HG03520 (cell line): ENCODE measurements around the gene ZNF57.
"Not testable (repeated sequence)": the region's sequence is repeated elsewhere in the genome, so short reads cannot be mapped to it uniquely, and the experiment has no call there.

Experiments
- ATAC-seq: cut with Tn5 transposase; IDR thresholded peaks from one replicate; pipeline ENCODE4 v1.9.1; 2021; ENCODE audit warnings: mild to moderate bottlenecking, moderate library complexity; ENCODE audit not compliant: unreplicated experiment

Gene ZNF57

DNA sequence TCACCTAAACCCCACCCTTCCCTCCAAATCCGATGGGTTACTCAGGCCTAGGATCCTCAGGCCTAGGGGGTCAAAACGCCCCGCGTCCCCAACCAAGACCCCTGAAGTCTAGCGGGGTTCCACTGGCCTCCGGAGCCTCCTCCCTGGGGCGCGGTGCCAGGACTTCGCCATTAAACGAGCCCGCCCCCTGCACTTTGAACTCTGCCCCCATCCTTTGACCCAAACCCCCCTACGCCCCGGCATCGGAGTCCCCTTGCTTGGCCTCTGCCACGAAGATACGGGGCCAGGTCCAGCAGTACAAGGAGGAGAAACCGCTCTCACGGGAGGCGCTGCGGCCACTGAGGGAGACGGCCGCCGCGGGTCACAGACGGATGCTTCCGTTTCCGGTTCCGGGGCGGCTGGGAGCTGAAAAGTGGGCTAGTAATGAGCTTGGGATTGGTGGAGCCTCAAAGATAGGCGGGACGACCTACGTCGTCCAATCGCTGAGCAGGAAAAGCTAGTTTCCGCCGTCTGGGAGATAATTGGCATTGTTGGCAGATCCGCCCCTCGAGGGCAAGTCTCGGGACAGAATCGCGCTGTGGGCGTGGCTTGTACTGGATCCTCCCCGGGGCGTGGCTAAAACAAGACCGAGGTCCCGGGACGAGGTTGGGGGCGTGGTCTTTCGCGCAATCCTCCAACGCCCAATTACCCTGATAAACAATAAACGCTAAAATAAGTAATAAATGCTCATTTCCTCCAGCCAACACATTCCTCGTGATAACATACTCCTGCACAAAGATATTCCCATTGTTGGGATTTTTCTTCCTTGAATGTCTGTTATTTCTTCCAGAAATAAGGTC, 49.8 kb downstream of the ZNF57 start:
- ATAC-seq: peak; percentile 94

DNA sequence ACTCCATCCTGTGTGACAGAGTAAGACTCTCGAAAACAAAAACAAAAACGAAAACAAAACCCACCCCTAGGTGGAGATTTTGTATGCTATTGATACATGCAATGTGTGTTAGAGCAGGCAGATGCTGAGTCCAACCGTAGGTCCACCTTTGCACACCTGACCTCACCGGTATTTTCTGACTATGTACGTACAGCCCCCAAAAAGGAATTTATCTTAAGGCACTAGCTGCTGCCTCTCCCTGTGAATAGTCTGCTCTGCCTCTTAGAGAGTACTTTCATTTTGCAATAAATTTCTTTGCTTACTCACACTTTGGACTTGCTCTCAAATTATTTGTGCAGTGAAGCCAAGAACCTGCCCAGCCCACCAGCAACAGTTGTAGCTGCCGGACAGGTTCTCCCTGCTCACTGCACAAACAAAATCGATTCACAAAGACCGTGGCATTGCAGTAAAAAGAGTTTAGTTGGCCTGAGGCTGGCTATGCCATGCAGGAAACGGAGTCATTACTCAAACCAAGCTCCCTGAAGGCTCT, 52.3 kb downstream of the ZNF57 start:
- ATAC-seq: no peak

DNA sequence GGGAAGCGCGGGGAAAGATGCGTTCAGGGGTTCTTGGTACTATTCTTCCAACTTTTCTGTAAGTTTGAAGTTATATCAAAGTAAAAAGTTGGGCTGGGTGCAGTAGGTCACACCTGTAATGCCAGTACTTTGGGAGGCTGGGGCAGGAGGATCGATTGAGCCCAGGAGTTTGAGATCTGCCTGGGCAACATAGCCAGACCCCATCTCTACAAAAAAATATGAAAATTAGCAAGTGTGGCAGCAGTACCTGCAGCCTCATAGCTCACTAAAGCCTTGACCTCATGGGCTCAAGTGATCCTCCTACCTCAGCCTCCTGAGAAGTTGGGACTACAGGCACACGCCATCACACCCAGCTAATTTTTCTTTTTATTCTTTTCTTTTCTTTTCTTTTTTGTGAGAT, 56.4 kb downstream of the ZNF57 start:
- ATAC-seq: no peak

DNA sequence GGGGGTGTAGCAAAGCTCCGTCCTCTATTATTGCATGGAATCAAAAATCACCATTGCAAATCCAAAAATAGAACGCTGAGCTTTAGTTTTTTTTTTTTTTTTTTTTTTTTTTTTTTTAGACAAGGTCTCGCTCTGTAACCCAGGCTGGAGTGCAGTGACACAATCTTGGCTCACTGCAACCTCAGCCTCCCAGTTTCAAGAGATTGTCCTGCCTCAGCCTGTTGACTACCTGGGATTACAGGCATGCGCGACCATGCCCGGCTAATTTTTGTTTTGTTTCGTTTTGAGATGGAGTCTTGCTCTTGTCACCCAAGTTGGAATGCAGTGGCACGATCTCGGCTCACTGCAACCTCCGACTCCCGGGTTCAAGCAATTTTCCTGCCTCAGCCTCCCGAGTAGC, 59.4 kb downstream of the ZNF57 start:
- no peak for ATAC-seq

DNA sequence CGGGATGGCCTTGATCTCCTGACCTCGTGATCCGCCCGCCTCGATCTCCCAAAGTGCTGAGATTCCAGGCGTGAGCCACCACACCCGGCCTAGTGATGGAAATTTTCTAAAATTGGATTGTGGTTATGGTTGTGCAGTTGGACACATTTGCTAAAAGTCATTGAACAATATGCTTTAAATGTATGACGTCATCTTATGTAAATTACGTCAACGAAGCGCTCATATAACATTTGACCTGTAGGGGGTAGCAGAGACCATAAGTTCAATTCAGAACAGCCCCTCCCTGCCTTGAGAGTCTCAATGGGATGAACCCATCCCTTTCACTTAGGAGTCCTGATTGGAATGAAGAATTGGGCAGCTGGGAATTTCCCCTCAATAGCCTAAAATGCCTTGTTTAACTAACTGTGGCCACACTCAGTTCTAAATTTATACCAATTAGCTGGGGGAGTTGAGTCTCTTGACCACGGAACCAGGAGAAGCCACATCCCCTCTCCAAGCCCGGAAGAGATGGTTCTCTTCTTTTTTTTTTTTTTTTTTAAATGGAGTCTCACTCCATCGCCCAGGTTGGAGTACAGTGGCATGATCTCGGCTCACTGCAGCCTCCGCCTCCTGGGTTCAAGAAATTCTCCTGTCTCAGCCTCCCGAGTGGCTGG, 61.4 kb downstream of the ZNF57 start:
- no peak for ATAC-seq

DNA sequence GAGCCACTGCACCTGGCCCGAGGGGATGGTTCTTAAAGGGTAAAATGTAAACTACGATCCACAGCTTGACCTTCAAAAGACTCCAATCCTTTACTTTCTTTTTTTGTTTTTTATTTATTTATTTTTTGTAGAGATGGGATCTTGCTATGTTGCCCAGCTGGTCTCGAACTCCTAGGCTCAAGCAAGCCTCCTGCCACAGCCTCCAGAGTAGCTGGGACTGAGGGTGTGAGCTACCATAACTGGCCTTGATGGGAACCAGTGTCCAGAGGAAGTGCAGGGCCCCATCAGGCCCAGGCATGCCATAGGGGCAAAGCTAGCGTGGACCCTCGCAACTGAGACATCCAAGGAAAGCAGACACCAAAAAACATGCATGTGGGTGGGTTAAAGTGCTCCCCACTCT, 62.4 kb downstream of the ZNF57 start:
- no peak for ATAC-seq

DNA sequence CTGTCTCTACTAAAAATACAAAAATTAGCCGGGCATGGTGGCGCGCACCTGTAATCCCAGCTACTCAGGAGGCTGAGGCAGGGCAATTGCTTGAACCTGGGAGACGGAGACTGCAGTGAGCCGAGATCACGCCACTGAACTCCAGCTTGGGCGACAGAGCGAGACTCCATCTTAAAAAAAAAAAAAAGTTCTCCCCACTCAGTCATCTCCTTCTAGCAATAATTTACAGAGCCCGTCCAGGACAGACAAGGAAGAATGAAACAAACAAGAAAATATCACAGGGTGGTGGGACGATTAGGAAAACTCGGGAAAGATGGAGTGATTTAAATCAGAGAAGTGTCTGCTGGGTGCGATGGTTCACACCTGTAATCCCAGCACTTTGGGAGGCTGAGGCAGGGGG, 62.9 kb downstream of the ZNF57 start:
- ATAC-seq: not testable (repeated sequence)

DNA sequence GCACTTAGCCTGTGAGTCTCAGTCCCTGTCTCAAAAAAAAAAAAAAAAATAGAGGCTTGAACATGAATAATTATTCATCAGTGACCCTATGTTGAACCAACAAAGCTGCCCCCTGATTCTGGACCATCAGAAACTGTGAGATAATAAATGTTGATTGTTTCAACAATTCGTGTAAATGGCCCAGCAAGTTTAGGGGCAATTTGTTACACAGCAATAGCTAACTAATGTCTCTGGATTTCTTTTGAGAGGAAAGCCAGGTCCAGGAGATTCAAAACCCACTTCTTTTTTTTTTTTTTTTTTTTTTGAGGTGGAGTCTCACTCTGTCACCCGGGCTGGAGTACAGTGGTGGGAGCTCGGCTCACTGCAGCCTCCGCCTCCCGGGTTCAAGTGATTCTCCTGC, 64.1 kb downstream of the ZNF57 start:
- ATAC-seq: no peak

DNA sequence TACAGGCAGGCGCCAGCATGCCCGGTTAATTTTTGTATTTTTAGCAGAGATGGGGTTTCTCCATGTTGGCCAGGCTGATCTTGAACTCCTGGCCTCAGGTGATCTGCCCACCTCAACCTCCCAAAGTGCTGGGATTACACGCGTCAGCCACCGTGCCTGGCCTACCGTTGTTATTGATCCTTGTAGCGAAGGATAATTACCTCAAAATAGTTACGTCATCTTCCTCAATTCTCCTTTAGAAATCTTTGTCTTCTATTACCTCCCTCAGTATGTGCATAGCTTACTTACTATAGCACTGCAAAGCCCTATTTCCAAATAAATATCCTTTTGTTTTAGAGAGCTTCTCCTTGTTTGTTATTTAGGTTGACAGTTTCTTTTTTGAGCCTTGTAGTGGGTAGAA, 67.2 kb downstream of the ZNF57 start:
- no peak for ATAC-seq
